RWPE2 (cell line): ENCODE measurements around the gene MAMDC2.

ENCODE experiments used
- ATAC-seq: fragments of 200-7000 bp; cut with Tn5 transposase; 3 replicates; pipeline ENCODE4 v1.9.1; 2021; ENCODE audit warnings: low read depth
- DNase-seq: peaks from one replicate; pipeline ENCODE4 v3.0.0-alpha.2; 2020; ENCODE audit warnings: low spot score
- H3K27ac ChIP-seq: fragments of 450-650 bp; 2 replicates; pipeline ENCODE4 v1.5.1; 2017; ENCODE audit warnings: mild to moderate bottlenecking; ENCODE audit not compliant: poor library complexity, severe bottlenecking
- H3K27me3 ChIP-seq: fragments of 250-450 bp; sonication (Bioruptor Pico); 2 replicates; pipeline ENCODE4 v1.5.1; 2021; ENCODE audit warnings: mild to moderate bottlenecking, moderate library complexity; ENCODE audit not compliant: insufficient read depth, poor library complexity, severe bottlenecking
- H3K36me3 ChIP-seq: fragments of 250-450 bp; sonication (Bioruptor Pico); 2 replicates; pipeline ENCODE4 v1.5.1; 2020; ENCODE audit warnings: low read depth, mild to moderate bottlenecking, moderate library complexity
- H3K4me1 ChIP-seq: fragments of 250-450 bp; sonication (Bioruptor Pico); 2 replicates; pipeline ENCODE4 v1.5.1; 2021; ENCODE audit warnings: mild to moderate bottlenecking, moderate library complexity; ENCODE audit not compliant: insufficient read depth, poor library complexity, severe bottlenecking
- H3K4me3 ChIP-seq: fragments of 250-450 bp; sonication (Bioruptor Pico); 2 replicates; pipeline ENCODE4 v1.5.1; 2021; ENCODE audit warnings: mild to moderate bottlenecking, moderate library complexity; ENCODE audit not compliant: severe bottlenecking
- H3K9me3 ChIP-seq: fragments of 250-450 bp; sonication (Bioruptor Pico); 2 replicates; pipeline ENCODE4 v1.5.1; 2021; ENCODE audit warnings: mild to moderate bottlenecking, moderate library complexity; ENCODE audit not compliant: severe bottlenecking
- TF ChIP-seq, protein P1 (sequence below): fragments of 450-650 bp; IDR thresholded peaks from one replicate; pipeline ENCODE4 v1.5.1; 2017; ENCODE audit warnings: mild to moderate bottlenecking, moderate library complexity; ENCODE audit not compliant: poor library complexity, severe bottlenecking

Gene MAMDC2

GRCh38 chr9:70094747-70095146 lies 51.1 kb downstream of the MAMDC2 start:
- TF ChIP-seq, protein P1, sequence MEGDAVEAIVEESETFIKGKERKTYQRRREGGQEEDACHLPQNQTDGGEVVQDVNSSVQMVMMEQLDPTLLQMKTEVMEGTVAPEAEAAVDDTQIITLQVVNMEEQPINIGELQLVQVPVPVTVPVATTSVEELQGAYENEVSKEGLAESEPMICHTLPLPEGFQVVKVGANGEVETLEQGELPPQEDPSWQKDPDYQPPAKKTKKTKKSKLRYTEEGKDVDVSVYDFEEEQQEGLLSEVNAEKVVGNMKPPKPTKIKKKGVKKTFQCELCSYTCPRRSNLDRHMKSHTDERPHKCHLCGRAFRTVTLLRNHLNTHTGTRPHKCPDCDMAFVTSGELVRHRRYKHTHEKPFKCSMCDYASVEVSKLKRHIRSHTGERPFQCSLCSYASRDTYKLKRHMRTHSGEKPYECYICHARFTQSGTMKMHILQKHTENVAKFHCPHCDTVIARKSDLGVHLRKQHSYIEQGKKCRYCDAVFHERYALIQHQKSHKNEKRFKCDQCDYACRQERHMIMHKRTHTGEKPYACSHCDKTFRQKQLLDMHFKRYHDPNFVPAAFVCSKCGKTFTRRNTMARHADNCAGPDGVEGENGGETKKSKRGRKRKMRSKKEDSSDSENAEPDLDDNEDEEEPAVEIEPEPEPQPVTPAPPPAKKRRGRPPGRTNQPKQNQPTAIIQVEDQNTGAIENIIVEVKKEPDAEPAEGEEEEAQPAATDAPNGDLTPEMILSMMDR, result no peak
- no peak for DNase-seq
- no peaks in the 10 kb centered on the region for H3K9me3 ChIP-seq
- ATAC-seq, result no peak
- H3K4me1 ChIP-seq, result no peaks in the 10 kb centered on the region
- H3K27me3 ChIP-seq, result no peaks in the 10 kb centered on the region
- no peak overlapping the region for H3K27ac ChIP-seq
- H3K36me3 ChIP-seq, result no peaks in the 10 kb centered on the region
- H3K4me3 ChIP-seq, result no peak overlapping the region

- no peaks in the 10 kb centered on the region for H3K4me1 ChIP-seq
- TF ChIP-seq, protein P1, result no peak
- no peaks in the 10 kb centered on the region for H3K36me3 ChIP-seq
- H3K27me3 ChIP-seq, result no peaks in the 10 kb centered on the region
- H3K27ac ChIP-seq, result no peak overlapping the region
- no peak for DNase-seq
- no peaks in the 10 kb centered on the region for H3K9me3 ChIP-seq
- ATAC-seq, result no peak
- no peak overlapping the region for H3K4me3 ChIP-seq
These were observed 53.5 kb downstream of the MAMDC2 start for GRCh38 chr9:70097187-70097586.

GRCh38 chr9:70100362-70100761 lies 56.7 kb downstream of the MAMDC2 start:
- Histone ChIP-seq H3K9me3 (no peaks in the 10 kb centered on the region), H3K4me1 (no peaks in the 10 kb centered on the region), H3K36me3 (no peaks in the 10 kb centered on the region), H3K27me3 (no peaks in the 10 kb centered on the region), H3K27ac (no peak overlapping the region), H3K4me3 (no peak overlapping the region)
- no peak for ATAC-seq
- DNase-seq, result no peak
- TF ChIP-seq, protein P1, result no peak

DNA sequence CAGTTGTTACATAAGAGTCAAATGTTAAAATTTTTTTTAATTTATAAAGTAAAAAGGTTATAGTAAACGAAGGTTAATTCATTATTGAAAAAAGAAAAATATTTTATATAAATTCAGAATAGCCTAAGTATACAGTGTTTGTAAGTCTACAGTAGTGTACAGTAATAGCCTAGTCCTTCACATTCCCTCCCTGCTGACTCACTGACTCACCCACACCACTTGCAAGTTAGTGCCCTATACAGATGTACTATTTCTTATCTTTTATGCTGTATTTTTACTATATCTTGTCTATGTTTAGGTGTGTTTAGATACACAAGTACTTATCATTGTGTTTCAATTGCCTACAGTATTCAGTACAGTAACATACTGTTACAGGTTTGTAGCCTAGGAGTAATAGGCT lies 57.6 kb downstream of the MAMDC2 start:
- Histone ChIP-seq H3K27ac (no peak overlapping the region), H3K9me3 (no peaks in the 10 kb centered on the region)
- ATAC-seq, result peak; percentile 87

DNA sequence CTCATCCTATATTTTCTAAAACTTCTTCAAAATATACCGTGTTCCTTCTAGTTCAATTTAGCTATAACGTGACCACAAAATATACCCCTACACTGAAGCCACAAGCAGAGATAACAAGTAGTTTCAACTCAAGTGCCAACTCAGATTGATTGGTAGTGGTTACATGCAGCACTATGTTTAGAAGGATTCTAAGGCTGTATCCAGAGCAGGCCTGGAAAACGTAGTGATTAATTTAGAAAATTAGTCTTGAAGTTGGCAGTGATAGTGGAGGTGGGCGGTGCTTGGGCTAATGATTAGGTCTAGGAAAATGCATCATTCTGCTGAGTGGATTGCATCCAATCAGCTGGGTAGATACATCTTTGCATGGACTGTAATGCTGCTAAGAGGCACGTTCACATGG lies 61.5 kb downstream of the MAMDC2 start:
- H3K27ac ChIP-seq, result no peak overlapping the region
- no peaks in the 10 kb centered on the region for H3K36me3 ChIP-seq
- no peaks in the 10 kb centered on the region for H3K9me3 ChIP-seq
- no peak overlapping the region for H3K4me3 ChIP-seq
- no peak for ATAC-seq
- H3K27me3 ChIP-seq, result no peaks in the 10 kb centered on the region
- no peak for DNase-seq
- TF ChIP-seq, protein P1, result no peak
- no peaks in the 10 kb centered on the region for H3K4me1 ChIP-seq

More for the DNA sequence above, 57.6 kb downstream of the MAMDC2 start:
- Histone ChIP-seq H3K36me3 (no peaks in the 10 kb centered on the region), H3K27me3 (no peaks in the 10 kb centered on the region), H3K4me1 (no peaks in the 10 kb centered on the region), H3K4me3 (no peak overlapping the region)
- DNase-seq, result no peak
- TF ChIP-seq, protein P1, result no peak
